ENCODE data around the gene UBE2I. TPM values are rescaled to one million over a fixed set of nuclear protein-coding genes. Genes with fewer than 3 reads are reported as not detected.

The UBE2I gene
- total and polyA plus RNA-seq, 2 donors from 2014 or later = 62.2 to 97.1 TPM

DNA sequence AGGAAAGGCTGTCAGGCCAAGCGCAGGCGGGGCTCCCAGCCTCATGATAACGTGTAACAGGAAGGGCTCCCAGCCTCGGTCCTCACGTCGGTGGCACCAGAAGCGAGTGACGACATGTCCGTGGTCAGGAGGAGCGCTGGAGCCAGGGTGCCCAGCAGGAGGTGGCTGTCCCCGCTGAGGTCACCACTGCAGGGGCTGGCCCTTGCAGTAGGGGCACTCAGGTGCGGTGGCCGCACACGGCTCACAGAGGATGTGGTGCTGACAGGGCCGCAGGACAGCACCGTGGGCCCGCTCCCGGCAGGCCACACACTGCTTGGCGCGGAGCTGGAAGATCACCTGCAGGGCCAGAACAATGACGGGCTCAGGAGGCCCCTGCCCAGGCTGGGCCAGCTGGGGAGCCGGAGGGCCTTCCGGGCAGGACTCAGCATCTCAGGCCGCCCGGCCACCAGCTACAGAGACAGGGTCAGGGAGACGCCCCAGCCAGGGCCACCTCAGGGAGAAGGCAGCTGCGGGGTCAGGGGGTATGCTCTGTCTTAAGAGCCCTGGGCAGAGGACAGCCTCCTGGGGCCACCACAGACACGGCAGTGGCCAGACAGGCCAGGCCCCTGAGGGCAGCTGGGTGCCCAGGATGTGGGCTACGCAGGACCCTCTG lies 56.8 kb downstream of the UBE2I start:
- Histone ChIP-seq H3K4me1 (ENCODE audit: control insufficient read depth in 2 of 3, insufficient read depth in 2 of 3, low read depth in 1 of 3, low read length in 3 of 3) (no peaks in the 10 kb centered on the region), H3K9ac (ENCODE audit: low read length in 3 of 3) (no peak overlapping the region), H3K27me3 (ENCODE audit: control insufficient read depth, insufficient read depth, low read length) (no peaks in the 10 kb centered on the region), H3K36me3 (ENCODE audit: control insufficient read depth in 2 of 3, insufficient read depth in 3 of 3, low read length in 3 of 3) (peaks cover 0 to 22% (median 6%) of the 10 kb centered on the region in 3 donors), H3K9me3 (ENCODE audit: control insufficient read depth in 2 of 3, insufficient read depth in 1 of 3, low read length in 3 of 3) (no peaks in the 10 kb centered on the region), H3K4me3 (ENCODE audit: low read length in 3 of 3) (no peak overlapping the region), H3K27ac (ENCODE audit: low read depth in 2 of 2, low read length in 2 of 2) (no peak overlapping the region)
- DNase-seq (peak in 1 of 5 donors; percentile 76), FAIRE-seq (no peak)
- TF ChIP-seq CTCF (IDR thresholded peaks at IDR 0.05; ENCODE audit: borderline replicate concordance, extremely low read depth, insufficient read depth) = no peak
- intact Hi-C loops (cut with DNase I) = no loop called here

DNA sequence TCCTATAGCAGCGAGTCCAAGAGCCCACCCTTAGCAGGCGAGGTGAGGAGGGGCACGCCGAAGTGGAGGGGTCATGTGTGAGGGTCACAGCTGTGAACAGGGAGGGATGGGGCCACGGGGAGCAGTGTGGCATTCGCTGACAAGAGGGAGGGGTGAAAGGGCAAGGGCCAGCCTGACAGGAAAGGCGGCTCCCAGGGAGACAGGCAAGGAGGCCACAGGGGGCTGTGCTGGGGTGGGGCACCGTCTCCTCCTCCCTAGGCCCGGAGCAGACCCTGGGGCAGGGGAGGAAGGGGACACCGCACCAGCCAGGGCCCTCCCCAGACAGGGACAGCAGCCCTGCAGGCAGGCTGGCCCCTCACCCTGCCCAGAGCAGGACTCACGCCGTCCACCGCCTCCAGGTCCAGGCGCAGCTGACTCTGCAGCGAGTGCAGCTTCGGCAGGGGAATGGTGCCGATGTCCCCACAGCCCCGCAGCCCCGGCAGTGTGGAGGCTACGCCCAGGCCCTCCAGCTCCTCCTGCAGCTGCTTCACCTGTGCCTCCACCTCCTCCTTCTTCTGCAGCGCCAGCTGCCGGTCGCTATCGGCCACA lies 57.4 kb downstream of the UBE2I start:
- peak in 1 of 5 donors; percentile 70 for DNase-seq
- no peak overlapping the region for H3K27ac ChIP-seq (ENCODE audit: low read depth in 2 of 2, low read length in 2 of 2)
- H3K4me1 ChIP-seq (ENCODE audit: control insufficient read depth in 2 of 3, insufficient read depth in 2 of 3, low read depth in 1 of 3, low read length in 3 of 3) = no peaks in the 10 kb centered on the region
- no peak for FAIRE-seq
- intact Hi-C loops (cut with DNase I) = no loop called here
- H3K36me3 ChIP-seq (ENCODE audit: control insufficient read depth in 2 of 3, insufficient read depth in 3 of 3, low read length in 3 of 3) = peaks cover 0 to 22% (median 6%) of the 10 kb centered on the region in 3 donors
- no peaks in the 10 kb centered on the region for H3K27me3 ChIP-seq (ENCODE audit: control insufficient read depth, insufficient read depth, low read length)
- no peak overlapping the region for H3K9ac ChIP-seq (ENCODE audit: low read length in 3 of 3)
- no peak overlapping the region for H3K4me3 ChIP-seq (ENCODE audit: low read length in 3 of 3)
- no peaks in the 10 kb centered on the region for H3K9me3 ChIP-seq (ENCODE audit: control insufficient read depth in 2 of 3, insufficient read depth in 1 of 3, low read length in 3 of 3)
- no peak for TF ChIP-seq CTCF (IDR thresholded peaks at IDR 0.05; ENCODE audit: borderline replicate concordance, extremely low read depth, insufficient read depth)

DNA sequence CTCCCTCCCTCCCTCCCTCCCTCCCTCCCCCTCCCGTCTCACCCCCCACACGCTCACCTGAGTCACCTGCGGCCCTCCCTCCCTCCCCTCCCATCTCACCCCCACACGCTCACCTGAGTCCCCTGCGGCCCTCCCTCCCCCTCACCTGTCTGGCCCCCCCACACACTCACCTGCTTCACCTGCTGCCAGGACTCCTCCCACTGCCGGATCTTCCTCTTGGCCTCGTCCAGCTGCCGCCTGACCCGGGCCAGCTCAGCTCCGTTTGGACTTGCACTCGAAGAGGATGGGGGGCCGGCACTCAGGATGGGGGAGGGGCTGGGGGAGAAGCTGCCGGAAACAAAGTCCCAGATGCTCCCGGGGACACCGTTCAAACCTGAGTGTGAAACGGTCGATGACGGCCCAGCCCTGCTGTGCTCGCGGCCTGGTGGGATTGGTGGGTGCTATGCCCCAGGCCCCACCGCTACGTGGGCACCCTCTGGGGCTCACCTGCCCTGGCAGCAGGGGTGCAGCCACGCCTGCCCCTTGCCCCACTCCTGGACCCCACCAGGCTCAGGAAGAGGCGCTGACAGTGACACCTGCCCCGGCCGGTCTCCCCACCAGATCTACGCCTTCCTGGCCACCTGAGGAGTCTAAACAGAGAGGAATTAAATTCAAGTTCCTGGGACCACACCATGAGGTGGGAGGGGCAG lies 58.2 kb downstream of the UBE2I start:
- Histone ChIP-seq H3K9ac (ENCODE audit: low read length in 3 of 3) (no peak overlapping the region), H3K4me1 (ENCODE audit: control insufficient read depth in 2 of 3, insufficient read depth in 2 of 3, low read depth in 1 of 3, low read length in 3 of 3) (no peaks in the 10 kb centered on the region), H3K9me3 (ENCODE audit: control insufficient read depth in 2 of 3, insufficient read depth in 1 of 3, low read length in 3 of 3) (no peaks in the 10 kb centered on the region), H3K27me3 (ENCODE audit: control insufficient read depth, insufficient read depth, low read length) (no peaks in the 10 kb centered on the region), H3K4me3 (ENCODE audit: low read length in 3 of 3) (no peak overlapping the region), H3K36me3 (ENCODE audit: control insufficient read depth in 2 of 3, insufficient read depth in 3 of 3, low read length in 3 of 3) (peaks cover 0 to 17% (median 4%) of the 10 kb centered on the region in 3 donors), H3K27ac (ENCODE audit: low read depth in 2 of 2, low read length in 2 of 2) (no peak overlapping the region)
- no peak for TF ChIP-seq CTCF (IDR thresholded peaks at IDR 0.05; ENCODE audit: borderline replicate concordance, extremely low read depth, insufficient read depth)
- intact Hi-C loops (cut with DNase I) = no loop called here
- DNase-seq (peak in 1 of 5 donors; percentile 63), FAIRE-seq (no peak)
